NK-92 treated with Interleukin-12 subunit alpha and Interleukin-12 subunit beta, amount 100 ng/mL, for 24 hours (cell line): ENCODE results near the gene ORM2.

Experiments used
- DNase-seq: peaks from one replicate; lab custom pipeline; 2025; lab: John Stamatoyannopoulos, UW

The ORM2 gene

GRCh38 chr9:114294664-114295063, 35.0 kb upstream of the ORM2 start:
- no peak for DNase-seq

DNA sequence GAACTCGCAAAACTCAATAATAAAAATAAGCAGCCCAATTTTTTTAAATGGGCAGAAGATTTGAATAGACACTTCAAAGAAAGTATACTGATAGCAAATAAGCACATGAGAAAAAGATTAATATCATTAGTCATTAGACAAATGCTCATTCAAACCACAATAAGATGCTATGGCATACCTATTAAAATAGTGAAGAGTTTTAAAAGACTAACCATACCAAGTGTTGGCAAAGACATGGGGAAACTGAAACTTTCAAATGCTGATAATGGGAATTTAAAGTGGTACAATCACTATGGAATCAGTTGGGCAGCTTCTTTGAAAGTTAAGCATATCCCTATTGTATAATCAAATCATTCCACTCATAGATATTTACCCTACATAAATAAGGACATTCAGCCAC, 33.3 kb upstream of the ORM2 start:
- no peak for DNase-seq

DNA sequence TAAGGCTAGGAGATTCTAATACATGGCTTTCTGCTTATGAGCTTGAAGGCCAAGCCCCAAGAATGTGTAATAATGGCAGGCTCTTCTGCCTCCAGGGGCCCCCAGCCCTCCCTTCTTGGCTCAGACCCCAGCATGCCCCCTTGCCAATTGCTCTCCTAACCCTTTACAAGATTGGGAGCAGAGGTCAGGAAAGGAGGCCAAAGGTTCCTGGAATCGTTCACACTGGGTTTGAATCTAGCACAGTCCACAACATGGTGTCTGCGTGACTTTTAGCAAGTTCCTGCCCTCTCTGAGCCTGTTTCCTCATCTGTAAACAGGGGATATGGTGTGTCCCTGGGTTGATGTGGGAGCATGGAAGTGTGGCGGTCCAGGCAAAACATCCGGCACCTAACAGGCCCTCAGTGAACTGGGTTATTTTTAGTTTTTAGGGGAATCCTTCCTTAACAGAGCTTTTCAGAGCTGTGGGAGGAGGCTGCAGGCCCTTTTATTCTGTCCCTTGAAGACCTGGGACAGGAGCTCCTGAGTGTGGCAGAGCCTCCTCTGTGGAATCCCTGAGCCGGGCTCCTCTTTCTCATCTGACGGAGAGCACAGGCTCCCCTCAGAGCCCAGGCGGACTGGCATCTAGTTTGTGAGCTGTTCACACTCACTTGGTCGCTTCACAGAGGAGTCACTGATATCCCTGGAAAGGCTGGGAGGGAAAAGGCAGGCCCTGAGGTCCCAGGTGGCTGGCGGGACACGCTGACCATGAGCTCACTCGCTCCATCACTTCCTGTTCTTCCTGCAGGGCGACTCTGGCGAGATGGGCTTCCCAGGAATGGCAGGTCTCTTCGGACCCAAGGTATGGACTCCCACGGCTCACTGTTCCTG, 30.1 kb upstream of the ORM2 start:
- no peak for DNase-seq

DNA sequence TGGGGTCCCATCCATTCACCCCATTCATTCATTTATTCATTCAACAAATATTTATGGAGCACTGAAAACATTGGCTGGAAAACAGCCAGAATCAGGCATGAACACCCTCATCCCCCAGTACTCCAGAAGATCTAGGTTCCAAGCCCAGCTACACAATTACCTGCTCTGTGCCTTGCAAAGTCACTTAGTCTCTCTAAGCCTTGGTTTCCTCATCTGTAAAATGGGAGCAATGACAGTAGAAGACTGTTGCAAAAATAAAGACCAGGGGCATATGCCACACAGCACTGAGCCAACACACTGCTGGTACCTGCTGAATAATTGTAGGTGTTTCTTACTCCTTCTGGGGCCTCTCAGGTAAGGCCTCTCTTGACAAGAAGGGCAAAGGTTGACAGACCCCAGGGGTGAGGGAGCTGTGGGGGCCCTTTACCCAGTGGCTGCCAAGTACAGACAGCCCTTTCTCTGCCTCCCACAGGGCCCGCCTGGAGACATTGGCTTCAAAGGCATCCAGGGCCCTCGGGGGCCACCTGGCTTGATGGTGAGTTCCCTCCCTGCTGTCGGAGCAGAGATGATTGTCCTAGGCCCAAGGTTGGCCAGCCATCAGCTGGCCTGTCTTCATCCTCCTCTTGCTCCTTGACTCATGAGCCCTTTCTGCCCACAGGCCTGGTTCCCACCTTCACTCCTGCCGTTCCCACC, 29.4 kb upstream of the ORM2 start:
- DNase-seq = no peak

DNA sequence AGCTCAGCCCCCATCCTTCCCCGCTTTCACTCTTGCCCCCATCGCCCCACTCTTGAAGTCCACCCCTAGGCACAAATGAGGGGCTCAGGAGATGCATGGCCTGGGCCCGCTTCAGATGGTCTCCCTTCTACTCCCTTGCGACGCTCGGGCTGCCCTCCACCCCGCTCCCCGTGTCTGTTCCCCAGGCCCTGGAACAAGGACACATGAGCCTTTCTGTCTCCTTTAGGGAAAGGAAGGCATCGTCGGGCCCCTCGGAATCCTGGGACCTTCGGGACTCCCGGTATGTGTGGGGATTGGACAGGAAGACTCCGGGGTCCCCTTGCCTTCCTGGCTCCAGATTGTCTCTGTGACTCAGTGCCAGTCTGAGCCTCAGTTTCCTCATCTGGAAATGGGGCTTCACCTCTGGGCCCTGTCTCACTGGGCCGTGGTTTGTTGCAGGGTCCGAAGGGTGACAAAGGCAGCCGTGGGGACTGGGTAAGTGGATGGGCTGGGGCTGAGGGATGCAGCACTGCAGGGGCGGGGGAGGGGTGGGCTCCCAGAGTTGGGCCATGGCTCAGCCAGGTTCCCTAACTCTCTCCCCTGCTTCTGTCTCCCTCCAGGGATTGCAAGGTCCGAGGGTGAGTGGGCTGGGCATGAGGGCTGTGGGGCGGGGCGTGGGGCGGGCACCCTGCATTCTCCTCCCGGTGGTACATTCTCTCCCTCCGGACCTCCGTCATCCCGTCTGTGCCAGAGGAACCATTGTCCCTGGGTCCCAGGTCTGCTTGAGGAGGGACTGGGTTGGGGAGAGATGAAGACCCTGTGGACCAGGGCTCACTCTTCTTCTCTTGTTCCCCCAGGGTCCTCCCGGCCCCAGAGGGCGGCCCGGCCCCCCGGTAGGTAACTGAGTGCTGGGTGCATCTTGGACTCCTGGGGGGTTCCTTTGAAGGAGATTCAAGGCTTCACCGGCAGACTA, 28.5 kb upstream of the ORM2 start:
- DNase-seq = no peak

GRCh38 chr9:114301798-114302565, 27.7 kb upstream of the ORM2 start:
- no peak for DNase-seq

DNA sequence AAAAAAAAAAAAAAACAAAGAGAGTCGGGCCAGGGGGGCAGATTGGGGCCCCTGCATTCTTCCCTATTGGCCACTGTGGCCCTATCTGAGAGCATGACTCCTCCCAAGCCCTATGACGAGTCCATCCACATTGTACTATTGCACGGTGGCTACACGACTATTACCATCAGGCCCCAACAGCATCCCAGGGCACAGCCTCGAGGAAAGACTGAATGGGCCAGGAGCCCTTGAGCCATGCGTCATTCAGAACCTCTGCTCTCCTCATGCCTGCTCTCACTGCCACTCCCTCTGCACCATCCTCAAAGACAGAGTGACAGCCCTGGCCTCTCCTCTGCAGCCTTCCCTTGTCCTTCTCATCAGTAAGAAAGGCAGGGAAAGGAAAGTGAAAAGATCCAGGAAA, 26.9 kb upstream of the ORM2 start:
- no peak for DNase-seq

- no peak for DNase-seq
These were observed 26.1 kb upstream of the ORM2 start for GRCh38 chr9:114303571-114303970.

GRCh38 chr9:114303977-114304376, 25.7 kb upstream of the ORM2 start:
- DNase-seq = no peak

GRCh38 chr9:114304416-114305188, 25.1 kb upstream of the ORM2 start:
- DNase-seq = no peak

DNA sequence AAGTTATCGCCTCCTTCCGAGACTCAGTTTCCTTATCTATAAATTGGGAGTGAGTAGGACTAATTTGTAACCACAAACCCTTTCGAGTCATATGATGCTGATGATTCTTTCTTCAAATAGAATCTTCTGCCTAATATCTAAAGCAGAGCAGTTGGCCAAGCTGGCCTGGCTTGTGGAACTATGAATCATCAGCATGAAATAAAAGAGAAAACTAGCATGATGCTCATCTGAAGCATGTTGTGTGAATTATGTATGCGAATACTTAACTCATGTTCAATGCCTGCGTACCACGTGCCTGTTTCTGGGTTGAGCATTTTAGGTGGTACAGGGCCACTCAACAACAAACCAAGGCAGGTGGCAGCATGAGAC, 21.8 kb upstream of the ORM2 start:
- no peak for DNase-seq

- no peak for DNase-seq
These were observed 21.2 kb upstream of the ORM2 start for GRCh38 chr9:114308361-114308950.

GRCh38 chr9:114309096-114309495, 20.6 kb upstream of the ORM2 start:
- DNase-seq = no peak

- no peak for DNase-seq
These were observed 18.9 kb upstream of the ORM2 start for GRCh38 chr9:114310471-114311450.

GRCh38 chr9:114311571-114312512, 17.8 kb upstream of the ORM2 start:
- DNase-seq = no peak

GRCh38 chr9:114312513-114312875, 17.2 kb upstream of the ORM2 start:
- no peak for DNase-seq

- DNase-seq = no peak
These were observed 16.5 kb upstream of the ORM2 start for GRCh38 chr9:114313186-114313585.

- no peak for DNase-seq
These were observed 15.3 kb upstream of the ORM2 start for GRCh38 chr9:114314256-114314867.
